Mammary epithelial cell (primary cell): ENCODE measurements around the gene TBL1X.

Experiments used
- CTCF ChIP-seq, 2 donors: IDR thresholded peaks in 1 of 2; conservative IDR thresholded peaks in 1 of 2; 2 replicates each; pipeline ENCODE4 v1.5.1; 2011 to 2012; ENCODE audit warnings: inconsistent platforms in 2 of 2, low read length in 2 of 2, mild to moderate bottlenecking in 2 of 2, control low read depth in 1 of 2, low read depth in 1 of 2; ENCODE audit not compliant: insufficient read depth in 1 of 2; ENCODE audit errors: extremely low read depth in 1 of 2
- EZH2 ChIP-seq: IDR thresholded peaks from 2 replicates; pipeline ENCODE4 v1.6.1; 2012; ENCODE audit warnings: low read length, inconsistent platforms, borderline replicate concordance

GRCh38 chrX:9510366-9510765 lies 45.5 kb downstream of the TBL1X start:
- TF ChIP-seq CTCF (conservative IDR thresholded peaks at IDR 0.05 in 1 of 2, IDR thresholded peaks at IDR 0.05 in 1 of 2; ENCODE audit: extremely low read depth in 1 of 2, insufficient read depth in 1 of 2, low read depth in 1 of 2, low read length in 2 of 2) (no peak), EZH2 (no peak)
